GM19324 (cell line): ENCODE data around the gene ESF1.

Experiments
- ATAC-seq: cut with Tn5 transposase; IDR thresholded peaks from one replicate; pipeline ENCODE4 v1.9.1; 2021; ENCODE audit warnings: mild to moderate bottlenecking, moderate library complexity; ENCODE audit not compliant: unreplicated experiment, low FRiP score

ESF1 gene

DNA sequence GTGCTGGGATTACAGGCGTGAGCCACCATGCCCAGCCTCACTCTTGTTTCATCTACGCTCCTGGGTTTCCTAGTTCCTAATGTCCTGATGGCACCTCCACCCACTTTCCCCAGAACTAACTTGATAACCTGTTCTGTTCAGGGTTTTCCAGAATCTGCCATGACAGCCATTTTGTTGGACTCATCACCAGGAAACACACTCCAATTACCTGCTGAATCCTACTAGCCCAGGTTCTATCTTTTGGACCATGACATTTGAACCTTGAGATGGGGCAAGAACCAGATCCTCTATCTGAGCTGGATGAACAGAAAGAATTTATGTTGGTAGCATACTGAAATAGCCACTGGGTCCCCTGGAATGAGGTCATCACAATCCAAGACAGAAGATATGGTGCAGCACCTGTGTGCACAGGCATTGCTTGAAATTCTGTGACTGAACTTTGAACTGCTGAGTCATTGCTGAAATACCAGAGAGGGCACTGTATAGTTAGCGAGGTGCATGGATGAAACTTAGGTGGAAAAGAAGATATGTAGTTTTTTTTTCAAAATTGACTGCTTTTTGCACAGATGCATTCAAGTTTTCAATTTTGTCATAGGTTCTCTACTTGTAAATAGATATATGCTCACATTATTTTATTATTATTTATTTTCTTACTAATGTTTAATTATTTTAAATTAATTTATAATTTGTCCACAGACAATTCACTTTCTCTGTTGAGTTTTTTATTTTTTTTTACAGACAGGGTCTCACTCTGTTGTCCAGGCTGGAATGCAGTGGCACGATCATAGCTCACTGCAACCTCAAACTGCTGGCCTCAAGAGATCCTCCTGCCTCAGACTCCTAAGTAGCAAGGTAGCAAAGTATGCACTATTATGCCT, 103.2 kb downstream of the ESF1 start:
- peak; percentile 66 for ATAC-seq

DNA sequence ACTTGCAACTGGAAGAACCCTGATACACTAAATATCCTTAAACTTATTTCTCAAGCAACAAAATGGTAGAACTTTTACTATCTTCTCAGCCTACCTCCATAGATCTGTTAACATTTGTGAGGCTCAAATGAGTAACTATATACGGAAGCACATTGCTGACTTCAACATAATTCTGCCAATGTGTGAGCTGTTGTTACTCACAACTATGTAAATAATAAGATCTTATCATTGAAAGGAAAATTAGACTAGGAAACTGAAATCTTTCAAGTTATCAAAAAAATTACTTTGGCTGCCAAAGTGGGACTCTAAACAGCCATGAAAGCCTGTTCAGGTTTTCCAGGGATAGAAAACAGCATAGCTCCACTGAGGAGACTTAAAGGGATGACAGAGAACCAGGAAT, 105.8 kb downstream of the ESF1 start:
- no peak for ATAC-seq

DNA sequence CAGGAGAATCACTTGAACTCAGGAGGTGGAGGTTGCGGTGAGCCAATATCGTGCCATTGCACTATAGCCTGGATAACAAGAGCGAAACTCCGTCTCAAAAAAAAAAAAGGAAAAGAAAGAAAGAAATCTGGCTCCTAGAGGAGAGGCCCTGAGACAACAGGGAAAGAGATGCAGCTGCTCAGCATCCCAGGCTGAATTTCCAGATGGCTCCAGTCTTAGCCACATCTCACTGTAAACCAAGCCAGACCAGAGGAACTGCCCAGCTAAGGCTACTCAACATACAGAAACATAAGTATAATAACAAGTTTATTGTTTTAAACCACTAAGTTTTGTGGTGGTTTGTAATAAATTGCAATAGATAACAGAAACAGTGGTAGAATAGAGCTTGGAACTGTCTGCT, 107.5 kb downstream of the ESF1 start:
- ATAC-seq = no peak

DNA sequence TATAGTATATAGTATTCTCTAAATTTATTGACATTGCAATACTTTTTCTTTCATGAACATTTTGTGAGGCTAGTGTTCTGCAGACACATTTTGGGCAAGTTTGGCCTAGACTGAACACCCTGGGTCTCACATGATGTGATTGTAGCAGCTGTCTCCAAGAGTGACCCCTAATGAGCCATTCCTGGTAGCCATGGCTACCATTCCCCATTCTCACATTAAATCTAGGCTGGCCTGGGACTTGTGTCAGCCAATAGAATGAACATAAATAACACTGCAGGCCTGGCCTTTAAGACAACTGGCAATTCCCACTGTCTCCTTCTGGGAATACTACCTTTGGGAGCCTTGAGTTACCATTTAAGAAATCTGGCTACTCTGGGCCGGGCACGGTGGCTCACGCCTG, 108.0 kb downstream of the ESF1 start:
- ATAC-seq = no peak

DNA sequence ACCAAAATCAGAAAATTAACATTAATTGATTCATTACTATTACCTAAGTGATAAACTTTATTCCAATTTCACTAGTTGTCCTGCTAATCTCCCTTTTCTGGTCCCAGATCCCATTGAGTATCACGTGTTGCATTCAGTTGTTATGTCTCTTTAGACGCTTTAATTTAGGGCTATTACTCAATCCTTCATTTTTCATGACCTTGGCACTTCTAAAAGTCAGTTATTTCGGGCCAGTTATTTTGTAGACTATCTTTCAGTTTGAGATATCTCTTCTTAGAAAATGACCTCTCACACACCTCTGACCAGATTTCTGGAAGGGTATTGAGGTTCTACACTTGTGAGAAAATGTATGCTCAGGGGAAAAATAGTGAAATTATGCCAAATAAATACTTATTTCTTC, 112.0 kb downstream of the ESF1 start:
- no peak for ATAC-seq

DNA sequence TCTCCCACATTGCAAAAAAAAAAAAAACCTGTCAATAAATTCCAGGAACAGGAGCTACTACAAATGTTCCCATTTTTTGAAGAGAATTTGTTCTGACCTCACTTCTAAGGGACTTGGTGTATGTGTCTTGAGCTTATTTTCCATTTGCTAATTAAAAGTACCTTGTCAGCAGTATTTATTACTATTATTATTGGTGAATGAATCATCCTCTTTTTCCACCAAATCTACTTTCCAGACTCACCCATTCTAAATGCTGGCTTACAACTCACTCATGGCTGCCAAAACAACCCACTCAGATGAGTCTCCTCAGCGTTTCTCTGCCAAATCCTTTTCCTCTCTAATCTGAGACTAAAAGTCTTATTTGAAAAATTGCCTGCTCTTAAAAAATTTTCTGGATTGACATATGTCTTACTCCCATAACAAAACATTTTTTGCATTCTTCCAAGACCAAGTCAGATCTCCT, 112.8 kb downstream of the ESF1 start:
- no peak for ATAC-seq

DNA sequence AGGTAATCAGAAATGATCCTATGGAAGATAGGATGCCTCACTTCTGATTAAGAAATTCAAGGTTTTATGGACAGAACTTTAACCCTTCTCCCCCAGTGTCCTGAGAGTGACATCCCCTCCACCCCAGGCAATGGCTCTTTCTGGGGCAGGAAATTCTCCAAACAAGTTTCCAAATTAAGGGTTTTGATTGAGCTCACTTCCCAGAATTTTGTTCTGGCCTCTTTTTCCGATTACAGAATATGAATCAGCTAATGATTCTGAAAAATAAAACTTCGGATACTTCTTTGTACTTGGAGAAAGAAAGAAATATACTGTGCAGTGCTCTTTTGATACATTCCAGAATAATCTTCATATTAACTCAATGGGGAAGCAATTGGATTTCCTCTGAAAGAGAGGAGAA, 113.2 kb downstream of the ESF1 start:
- no peak for ATAC-seq

DNA sequence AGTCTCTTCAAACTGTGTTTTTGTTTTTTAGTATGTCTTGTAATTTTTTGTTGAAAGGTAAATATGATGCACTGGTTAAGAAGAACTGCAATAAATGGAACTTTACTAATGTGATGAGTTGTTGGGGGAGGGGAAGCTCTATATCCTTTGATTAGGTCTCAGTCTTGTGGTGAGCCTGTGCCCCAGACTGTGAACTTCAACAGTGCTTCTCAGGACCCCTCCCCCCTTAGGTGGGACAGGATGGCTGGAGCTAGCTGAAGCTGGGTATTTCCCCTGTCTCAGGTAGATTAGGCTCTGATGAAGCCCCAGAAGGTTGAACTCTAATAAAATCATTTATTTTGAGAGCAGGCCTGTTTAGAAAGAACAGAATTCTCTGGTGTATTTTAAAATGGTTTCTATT, 114.6 kb downstream of the ESF1 start:
- no peak for ATAC-seq

DNA sequence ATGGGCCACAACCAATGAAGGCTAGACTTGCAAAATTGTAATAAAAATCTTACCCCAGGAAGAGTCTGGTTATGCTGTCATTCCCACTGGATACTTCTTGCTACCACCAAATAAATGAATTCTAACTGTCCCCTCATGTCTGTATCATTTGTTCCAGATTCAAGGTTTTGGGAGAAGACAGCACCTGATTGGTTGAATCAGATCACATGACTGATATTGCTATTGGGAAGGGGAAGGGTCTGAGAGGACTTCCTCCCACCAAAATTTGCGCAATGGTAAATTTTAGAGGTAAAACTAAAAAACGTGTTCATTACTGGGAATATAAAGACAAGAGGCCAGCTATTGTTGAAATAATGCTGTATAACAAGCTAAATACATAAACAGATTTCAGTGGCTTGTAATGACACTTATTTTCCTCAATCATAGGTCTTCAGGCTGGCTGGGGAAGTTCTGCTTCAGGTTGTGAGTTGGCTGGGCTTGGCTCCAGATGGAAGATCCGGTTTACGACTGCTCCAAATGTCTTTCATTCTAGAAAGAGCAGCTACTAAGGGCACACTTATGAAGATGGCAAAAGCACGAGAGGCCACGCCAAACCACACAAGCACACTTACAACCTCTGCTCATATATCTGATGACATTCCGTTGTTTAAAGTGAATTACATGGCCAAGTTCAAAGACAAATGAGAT, 118.9 kb downstream of the ESF1 start:
- ATAC-seq = no peak
